Cardiac septum (tissue), 1 donor: ENCODE measurements around the gene KIAA1217. TPM values are rescaled to one million over a fixed set of nuclear protein-coding genes. Genes with fewer than 3 reads are reported as not detected.
"Not testable (repeated sequence)": the region's sequence is repeated elsewhere in the genome, so short reads cannot be mapped to it uniquely, and the experiment has no call there.

Source experiments
- DNase-seq: peaks from one replicate; pipeline ENCODE4 v3.0.0-alpha.2; 2020; ENCODE audit warnings: low spot score
- intact Hi-C: fragments of 100-400 bp; cut with DNase I; formaldehyde crosslinking; loops from one replicate; pipeline ENCODE4 v1.14.0; 2022
- total RNA-seq: library from RNA; stranded (reverse); fragmentation: NEBNext Ultra II Directional; extraction: Animal tissue kit (Norgen Biotek cat#: 25700); gene quantifications from one replicate; pipeline ENCODE4 v1.2.1, GENCODE V29; 2021
- donor health status: DM: no; HTN: no; CAD: no.

KIAA1217 gene
- total RNA-seq, 1 donor from 2014 or later, result 24.0 TPM

DNA sequence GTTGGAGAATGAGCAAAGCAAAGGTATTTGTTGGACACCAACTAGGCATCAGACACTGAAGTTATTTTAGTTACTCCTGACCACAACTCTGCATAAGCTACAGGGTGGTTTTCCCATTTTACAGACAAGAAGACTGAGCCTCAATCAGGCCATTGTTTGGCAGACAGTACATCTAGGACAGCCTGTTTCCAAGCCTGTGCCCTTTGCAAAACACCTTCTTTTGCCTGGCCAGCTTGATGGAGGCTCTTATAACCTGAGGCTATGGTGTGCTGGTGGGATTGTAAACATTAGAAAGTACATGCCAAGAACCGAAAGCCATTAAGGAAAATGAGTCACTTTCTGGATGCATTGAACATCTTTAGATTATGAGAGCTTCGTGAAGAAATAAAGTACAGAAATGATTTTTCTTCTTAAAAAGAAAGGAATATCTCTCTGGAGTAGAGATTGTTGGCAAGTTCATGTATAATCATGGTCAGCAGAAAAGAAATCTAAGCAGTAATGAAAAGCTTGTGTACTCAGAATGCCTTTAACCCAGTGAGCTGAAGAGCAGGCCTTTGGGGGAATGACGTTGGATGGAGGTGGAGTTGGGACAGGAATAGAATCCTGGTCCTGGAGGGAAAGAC lies 140.6 kb downstream of the KIAA1217 start:
- DNase-seq, result no peak
- intact Hi-C loops, result loop anchor here (10.0 kb wide), 1 partner anchor 135 kb away; no protein-coding TSS in a partner anchor

GRCh38 chr10:24350070-24350921 lies 141.4 kb downstream of the KIAA1217 start:
- no peak for DNase-seq
- intact Hi-C loops, result no loop called here

- DNase-seq, intact Hi-C loops: not testable (repeated sequence)
Observed at GRCh38 chr10:24350922-24351225, 141.9 kb downstream of the KIAA1217 start.

DNA sequence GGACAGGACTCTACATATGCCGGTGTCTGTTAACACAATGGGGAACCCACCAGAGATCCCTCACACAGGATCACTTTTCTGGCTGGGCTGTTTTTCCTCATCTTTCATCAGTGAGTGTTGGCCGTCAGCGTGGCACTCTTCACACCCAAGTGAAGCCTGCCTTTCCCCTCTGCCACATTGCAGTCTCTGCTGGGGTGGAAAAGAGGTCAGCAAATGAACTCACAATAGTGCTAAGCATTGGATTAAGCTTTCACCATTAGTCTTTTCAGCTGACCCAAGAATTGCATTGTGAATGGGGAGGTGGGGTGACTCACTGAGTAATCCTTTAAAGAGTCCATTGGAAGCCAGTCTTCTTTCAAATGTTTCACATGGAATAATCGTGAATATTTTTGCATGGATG lies 143.0 kb downstream of the KIAA1217 start:
- intact Hi-C loops, result no loop called here

DNA sequence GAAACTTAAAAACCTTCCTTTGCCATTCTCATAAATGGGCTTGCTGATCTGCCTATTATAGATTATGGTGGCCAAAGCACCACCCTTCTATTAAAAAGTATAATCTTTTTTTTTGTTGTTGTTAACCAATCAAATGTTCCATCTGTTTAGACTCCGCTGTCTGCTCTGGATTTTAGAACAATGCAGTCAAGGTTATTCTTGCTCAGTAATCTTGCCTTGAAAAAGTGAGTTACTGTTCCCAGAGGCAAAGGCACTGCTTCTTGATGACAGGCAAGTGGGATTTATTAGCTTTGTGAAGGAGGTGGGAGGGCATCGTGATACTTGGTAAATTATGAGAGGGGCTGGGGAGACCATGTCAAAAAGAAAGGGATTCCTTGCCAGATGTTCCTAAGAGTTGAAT lies 143.5 kb downstream of the KIAA1217 start:
- intact Hi-C loops, result no loop called here
- no peak for DNase-seq

More for the DNA sequence above, 143.0 kb downstream of the KIAA1217 start:
- DNase-seq, result no peak

- intact Hi-C loops, result no loop called here
- no peak for DNase-seq
Observed at GRCh38 chr10:24353319-24353718, 144.4 kb downstream of the KIAA1217 start.

GRCh38 chr10:24355056-24355688 lies 146.2 kb downstream of the KIAA1217 start:
- intact Hi-C loops, result loop anchor here (5.0 kb wide), 1 partner anchor 363 kb away; no protein-coding TSS in a partner anchor
- no peak for DNase-seq

- no peak for DNase-seq
- intact Hi-C loops, result loop anchor here (5.0 kb wide), 1 partner anchor 365 kb away; no protein-coding TSS in a partner anchor
Observed at GRCh38 chr10:24357344-24358004, 148.5 kb downstream of the KIAA1217 start.

GRCh38 chr10:24358022-24358421 lies 149.1 kb downstream of the KIAA1217 start:
- intact Hi-C loops, result loop anchor here (5.0 kb wide), 1 partner anchor 366 kb away; no protein-coding TSS in a partner anchor
- no peak for DNase-seq

GRCh38 chr10:24360282-24361127 lies 151.6 kb downstream of the KIAA1217 start:
- intact Hi-C loops, result loop anchor here (5.0 kb wide), 1 partner anchor 153 kb away; the partner anchor contains the start of gene KIAA1217
- no peak for DNase-seq

DNA sequence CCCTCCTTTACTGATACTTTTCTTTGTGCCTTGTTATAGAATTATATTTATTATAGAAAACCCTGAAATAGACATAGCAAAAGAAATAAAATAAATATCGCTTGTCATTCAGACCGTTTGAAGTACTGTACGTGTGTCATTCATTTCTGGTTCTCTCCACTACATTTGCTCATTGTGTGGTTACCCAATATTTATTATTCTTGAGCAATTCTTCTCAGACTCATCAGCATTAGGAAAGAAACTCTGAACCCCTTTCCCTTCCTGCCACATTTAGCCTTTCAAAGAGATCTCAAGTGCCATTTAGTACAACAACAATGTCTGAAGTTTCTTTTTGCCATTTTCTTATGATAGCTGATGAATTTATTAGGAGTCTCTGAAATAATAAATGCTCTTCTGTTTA lies 154.1 kb downstream of the KIAA1217 start:
- DNase-seq, result no peak
- intact Hi-C loops, result loop anchor here (5.0 kb wide), 1 partner anchor 156 kb away; the partner anchor contains the start of gene KIAA1217

- no peak for DNase-seq
- intact Hi-C loops, result no loop called here
Observed at GRCh38 chr10:24367688-24368087, 158.8 kb downstream of the KIAA1217 start.

DNA sequence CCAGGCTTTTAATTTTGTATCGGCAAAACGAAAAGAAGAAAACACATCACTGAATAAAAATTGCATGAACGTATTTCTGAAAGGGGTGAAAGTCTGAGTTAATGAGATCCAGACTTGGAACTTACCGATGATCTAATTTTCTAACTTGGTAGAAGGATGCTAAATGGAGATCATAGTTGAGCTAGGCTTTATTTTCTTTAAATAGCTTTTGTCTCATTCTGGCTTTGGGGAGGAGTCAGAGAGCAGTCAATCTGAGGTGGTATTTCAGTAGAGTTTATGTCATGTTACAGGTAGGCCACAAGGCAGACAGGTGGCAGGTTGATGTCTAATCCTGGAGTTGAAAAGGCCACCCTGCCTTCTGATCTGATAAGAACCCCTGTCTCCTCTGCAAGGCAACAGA lies 161.9 kb downstream of the KIAA1217 start:
- DNase-seq, result no peak
- intact Hi-C loops, result loop anchor here (10.0 kb wide), 1 partner anchor 134 kb away; no protein-coding TSS in a partner anchor

GRCh38 chr10:24371396-24371795 lies 162.5 kb downstream of the KIAA1217 start:
- no peak for DNase-seq
- intact Hi-C loops, result loop anchor here (10.0 kb wide), 1 partner anchor 133 kb away; no protein-coding TSS in a partner anchor

DNA sequence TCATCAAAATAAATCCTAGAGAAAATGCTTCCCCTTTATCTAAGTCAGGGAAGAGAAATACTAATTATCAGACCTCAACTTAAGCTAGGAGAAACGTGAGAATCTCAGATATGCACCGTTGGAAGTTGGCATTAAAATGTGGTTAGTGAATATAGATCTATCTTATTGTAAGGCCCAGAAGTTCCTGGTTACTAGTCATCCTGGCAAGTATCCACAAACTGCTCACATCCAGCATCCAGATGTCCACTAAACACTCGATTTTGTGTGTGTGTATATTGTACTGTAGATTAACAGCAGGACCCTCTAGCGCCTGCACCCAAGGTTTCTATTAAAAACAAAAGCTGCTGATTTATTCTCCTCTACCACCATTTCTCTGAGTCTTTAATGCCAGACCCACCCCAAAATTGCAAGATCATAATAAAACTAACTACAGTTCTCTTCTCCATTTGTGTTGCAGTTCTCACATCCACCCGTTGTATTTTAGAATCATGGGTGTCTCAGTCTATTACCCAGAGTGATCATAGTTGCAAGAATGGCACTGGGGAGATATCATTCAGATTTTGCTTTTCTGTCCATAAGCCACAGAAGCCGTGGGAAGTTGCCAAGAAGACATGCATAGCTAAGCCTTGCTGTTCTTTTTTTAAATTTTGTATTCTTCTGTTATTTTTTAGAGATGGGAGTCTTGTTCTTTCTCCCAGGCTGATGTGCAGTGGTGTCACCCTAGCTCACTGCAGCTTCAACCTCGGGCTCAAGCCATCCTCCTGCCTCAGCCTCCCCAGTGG lies 165.4 kb downstream of the KIAA1217 start:
- no peak for DNase-seq
- intact Hi-C loops, result loop anchor here (10.0 kb wide), 1 partner anchor 130 kb away; no protein-coding TSS in a partner anchor

DNA sequence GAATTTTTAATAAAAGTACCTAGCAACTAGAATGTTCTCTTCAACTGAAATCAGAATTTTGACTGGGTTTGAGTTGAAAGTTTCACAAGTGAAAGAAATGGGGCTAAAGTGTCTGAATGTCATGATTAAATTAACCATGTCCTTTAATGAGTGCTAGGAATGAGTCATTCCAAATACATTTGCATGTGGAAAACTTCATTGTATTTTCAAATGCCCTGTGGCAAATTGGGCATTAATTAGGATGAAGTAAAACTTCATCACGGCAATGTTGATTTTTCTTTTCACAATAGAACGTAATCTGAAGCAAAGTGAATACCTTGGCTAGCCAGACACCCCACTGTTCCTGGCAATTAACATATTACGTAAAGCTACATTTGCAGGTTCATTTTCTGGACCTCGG lies 166.6 kb downstream of the KIAA1217 start:
- intact Hi-C loops, result loop anchor here (10.0 kb wide), 1 partner anchor 129 kb away; no protein-coding TSS in a partner anchor

DNA sequence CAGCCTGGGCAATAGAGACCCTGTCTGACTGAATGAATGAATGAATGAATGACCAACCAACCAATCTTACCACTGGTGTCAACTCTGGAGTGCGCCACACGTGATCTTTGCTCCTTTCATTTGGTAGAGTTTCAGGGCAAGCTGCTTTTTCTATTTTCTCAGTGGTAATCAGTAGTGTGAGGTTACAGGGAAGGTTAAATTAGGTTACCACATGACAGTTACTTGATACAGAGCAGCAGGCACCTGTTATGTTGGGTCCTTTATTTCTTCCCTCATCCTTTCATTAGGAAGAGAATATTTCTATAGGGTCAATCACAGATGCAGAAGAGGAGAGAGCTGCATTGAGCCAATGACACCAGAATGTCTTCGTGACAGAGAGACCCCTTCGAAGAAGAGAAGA lies 167.8 kb downstream of the KIAA1217 start:
- intact Hi-C loops, result loop anchor here (10.0 kb wide), 1 partner anchor 128 kb away; no protein-coding TSS in a partner anchor
- DNase-seq, result no peak

More for the DNA sequence above, 166.6 kb downstream of the KIAA1217 start:
- no peak for DNase-seq
